ENCODE results near the gene TRAF2.
"Not testable (repeated sequence)": the region's sequence is repeated elsewhere in the genome, so short reads cannot be mapped to it uniquely, and the experiment has no call there.

Gene TRAF2

GRCh38 chr9:136858844-136859757 is 27.2 kb upstream of the TRAF2 start:
- peak; percentile 9 for DNase-seq

GRCh38 chr9:136860529-136860928 is 25.8 kb upstream of the TRAF2 start:
- DNase-seq, result no peak

DNA sequence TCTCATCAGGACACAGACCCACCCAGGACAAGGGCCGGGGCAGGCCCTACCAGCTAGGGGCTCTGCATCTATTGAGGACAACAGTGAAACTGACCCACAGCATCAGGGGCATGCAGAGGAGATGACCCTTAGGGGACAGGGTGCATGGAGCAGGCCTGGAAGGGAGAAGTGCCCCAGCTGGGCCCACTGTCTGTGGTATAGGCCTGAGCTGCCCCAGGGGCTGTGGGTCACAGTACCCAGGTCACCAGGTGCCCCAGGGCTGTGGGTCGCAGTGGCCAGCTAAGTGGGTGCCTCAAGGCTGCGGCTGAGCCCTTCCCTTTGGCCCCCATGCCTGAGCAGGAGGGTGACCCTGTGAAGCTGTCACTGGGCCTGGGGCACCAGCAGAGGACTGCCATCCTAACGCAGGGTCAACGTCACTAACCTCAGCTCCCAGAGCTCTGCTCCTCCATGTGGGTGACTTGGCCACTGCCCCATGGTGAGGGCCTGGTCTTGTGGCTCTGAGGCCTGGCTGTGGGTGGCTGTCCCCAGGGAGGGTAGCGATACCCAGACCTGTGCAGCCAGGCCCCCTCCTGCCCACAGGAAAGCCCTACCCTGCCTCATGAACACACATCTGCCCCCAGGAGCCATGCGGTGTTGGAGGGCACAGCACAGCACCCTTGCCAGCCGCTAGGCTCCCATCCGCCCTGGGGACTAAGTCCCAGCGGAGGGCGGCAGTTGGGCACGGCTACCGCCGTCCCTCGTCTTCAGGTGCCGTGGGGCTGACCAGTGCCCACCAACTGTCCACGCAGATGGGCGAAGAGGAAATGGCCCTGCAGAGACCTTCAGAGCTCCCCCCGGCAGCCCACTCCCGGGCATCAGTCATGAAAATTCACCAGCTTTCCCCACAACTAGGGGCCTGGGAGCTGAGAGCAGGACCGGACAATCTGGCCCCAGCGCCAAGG is 25.1 kb upstream of the TRAF2 start:
- peak; percentile 5 for DNase-seq

- no peak for DNase-seq
These were observed 24.4 kb upstream of the TRAF2 start for GRCh38 chr9:136861874-136862457.

DNA sequence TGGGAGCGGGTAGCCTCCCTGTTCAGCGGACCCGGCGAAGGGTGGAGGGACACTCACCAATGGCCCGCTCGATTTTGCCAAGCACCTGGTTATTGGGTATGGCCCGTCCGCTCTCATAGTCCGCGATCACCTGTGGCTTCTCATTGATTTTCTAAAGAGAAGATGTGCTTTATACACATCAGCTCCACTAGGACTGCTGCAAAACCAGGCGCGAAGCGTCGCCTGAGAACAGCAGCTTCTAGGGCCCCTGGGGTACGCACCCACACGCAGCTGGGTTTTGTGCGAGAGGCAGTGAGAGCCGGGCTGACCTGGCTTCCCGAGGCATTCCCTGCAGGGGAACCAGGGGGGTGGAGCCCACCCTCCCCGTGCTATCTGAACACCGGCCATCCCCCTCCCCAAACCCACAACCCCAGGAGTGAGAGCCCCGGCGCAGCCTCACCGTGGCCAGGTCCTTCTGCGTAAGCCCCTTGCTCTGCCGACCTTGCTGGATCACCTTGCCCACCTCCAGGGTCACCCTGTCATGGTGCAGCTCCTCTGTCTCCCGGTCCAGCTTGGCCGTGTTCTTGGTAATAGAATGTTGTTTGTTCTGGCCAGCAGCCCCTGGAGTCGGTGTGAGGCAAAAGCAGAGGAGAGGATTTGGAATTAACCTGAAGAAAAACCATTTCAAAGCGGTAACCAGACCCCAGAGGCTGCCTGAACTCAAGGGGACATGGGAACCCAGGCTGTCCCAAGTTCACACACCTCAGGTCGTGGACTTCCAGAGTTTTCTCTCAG is 23.3 kb upstream of the TRAF2 start:
- DNase-seq, result no peak

DNA sequence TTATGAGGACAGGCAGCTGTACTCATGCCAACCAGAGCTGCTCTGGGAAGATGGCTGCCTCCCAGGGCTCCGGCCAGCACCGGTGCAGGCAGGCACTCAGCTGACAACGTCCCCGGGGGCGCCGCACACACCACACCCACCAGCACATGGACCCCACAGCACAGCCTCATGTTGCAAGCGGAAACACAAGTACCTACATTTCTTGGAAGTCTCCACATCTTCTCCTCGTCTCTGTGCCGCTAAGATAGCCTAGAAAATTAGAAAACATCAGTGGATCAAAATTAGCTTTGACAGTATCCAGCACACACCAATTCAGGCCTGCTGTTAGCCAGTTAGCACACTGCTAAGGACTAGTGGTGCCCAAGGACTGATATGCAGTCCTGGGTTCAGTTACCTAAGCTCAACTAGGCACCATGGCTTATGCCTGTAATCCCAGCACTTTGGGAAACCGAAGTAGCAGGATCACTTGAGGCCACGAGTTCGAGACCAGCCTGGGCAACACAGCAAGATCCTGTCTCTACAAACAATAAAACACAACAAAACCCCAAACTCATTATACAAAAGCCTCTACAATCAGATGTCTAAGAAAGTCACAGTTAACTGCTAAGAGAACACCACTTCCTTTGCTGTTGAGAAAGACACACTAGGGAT is 22.6 kb upstream of the TRAF2 start:
- DNase-seq, result no peak

- DNase-seq, result no peak
These were observed 21.1 kb upstream of the TRAF2 start for GRCh38 chr9:136865041-136865767.

- no peak for DNase-seq
These were observed 20.6 kb upstream of the TRAF2 start for GRCh38 chr9:136865768-136866103.

GRCh38 chr9:136866898-136867421 is 19.4 kb upstream of the TRAF2 start:
- DNase-seq, result not testable (repeated sequence)

- no peak for DNase-seq
These were observed 18.8 kb upstream of the TRAF2 start for GRCh38 chr9:136867480-136867879.

- no peak for DNase-seq
These were observed 18.4 kb upstream of the TRAF2 start for GRCh38 chr9:136867917-136868316.

GRCh38 chr9:136868644-136869043 is 17.7 kb upstream of the TRAF2 start:
- no peak for DNase-seq

- DNase-seq, result not testable (repeated sequence)
These were observed 16.7 kb upstream of the TRAF2 start for GRCh38 chr9:136869611-136870010.

GRCh38 chr9:136875155-136875554 is 11.2 kb upstream of the TRAF2 start:
- DNase-seq, result no peak

- no peak for DNase-seq
These were observed 9.8 kb upstream of the TRAF2 start for GRCh38 chr9:136876476-136876875.

GRCh38 chr9:136880651-136881050 is 5.7 kb upstream of the TRAF2 start:
- no peak for DNase-seq

DNA sequence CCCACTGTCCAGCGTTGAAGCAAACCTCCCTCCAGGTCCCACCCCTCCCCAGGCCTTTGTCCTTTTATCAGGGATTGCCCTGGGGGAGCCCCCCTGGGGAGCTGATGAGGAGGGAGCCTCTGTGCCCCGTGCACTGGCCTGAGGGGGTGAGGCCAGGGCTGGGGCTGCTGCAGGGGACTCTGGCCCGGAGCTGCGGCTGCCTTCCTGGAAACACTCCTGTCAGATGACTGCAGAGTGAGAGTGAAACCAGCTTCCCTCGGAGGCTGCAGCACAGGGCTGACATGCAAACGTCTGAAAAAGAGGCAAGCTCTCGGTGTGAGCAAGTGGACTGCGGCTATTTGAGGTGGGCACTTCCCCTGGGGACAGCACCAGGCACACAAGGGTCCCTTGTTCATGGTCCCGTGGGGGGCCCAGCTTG is 4.6 kb upstream of the TRAF2 start:
- peak; percentile 81 for DNase-seq

GRCh38 chr9:136882109-136882946 is 4.0 kb upstream of the TRAF2 start:
- DNase-seq, result peak; percentile 97

DNA sequence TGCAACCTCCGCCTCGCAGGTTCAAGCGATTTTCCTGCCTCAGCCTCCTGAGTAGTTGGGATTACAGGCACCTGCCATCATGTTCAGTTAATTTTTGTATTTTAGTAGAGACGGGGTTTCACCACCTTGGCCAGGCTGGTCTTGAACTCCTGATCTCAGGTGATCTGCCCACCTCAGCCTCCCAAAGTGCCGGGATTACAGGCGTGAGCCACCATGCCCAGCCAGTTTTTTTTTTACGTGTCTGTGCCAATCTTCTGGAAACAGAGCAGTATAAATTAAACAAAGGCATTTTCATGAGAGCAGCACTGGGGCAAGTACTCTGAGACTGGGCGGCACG is 3.4 kb upstream of the TRAF2 start:
- DNase-seq, result not testable (repeated sequence)

GRCh38 chr9:136883670-136884069 is 2.6 kb upstream of the TRAF2 start:
- not testable (repeated sequence) for DNase-seq
